Upper lobe of left lung (tissue), 6 donors: ENCODE results near the gene TMEM170A. TPM values are rescaled to one million over a fixed set of nuclear protein-coding genes. Genes with fewer than 3 reads are reported as not detected.

ENCODE experiments used
- ATAC-seq, 2 donors: fragments of 200-7000 bp; cut with Tn5 transposase; one replicate each; pipeline ENCODE4 v1.9.1; 2022; ENCODE audit warnings: mild to moderate bottlenecking in 2 of 2, moderate library complexity in 2 of 2; ENCODE audit not compliant: low FRiP score in 2 of 2
- DNase-seq, 2 donors: peaks; one replicate each; pipeline ENCODE4 v3.0.0-alpha.2; 2019 to 2020
- H3K27ac ChIP-seq, 4 donors: fragments of 200-600 bp; sonication (generic); one replicate each; pipeline ENCODE4 v1.5.1; 2016 to 2019
- H3K27me3 ChIP-seq, 4 donors: fragments of 200-600 bp; sonication (generic); one replicate each; pipeline ENCODE4 v1.5.1; 2017 to 2019
- H3K36me3 ChIP-seq, 4 donors: fragments of 200-600 bp; sonication (generic); one replicate each; pipeline ENCODE4 v1.5.1; 2016 to 2019
- H3K4me1 ChIP-seq, 4 donors: fragments of 200-600 bp; sonication (generic); one replicate each; pipeline ENCODE4 v1.5.1; 2018 to 2019
- H3K4me3 ChIP-seq, 4 donors: fragments of 200-600 bp; sonication (generic); one replicate each; pipeline ENCODE4 v1.5.1; 2017 to 2019; ENCODE audit warnings: mild to moderate bottlenecking in 2 of 4, moderate library complexity in 1 of 4
- H3K9me3 ChIP-seq, 4 donors: fragments of 200-600 bp; sonication (generic); one replicate each; pipeline ENCODE4 v1.5.1; 2018 to 2019
- EP300 ChIP-seq, 4 donors: sonication (generic); formaldehyde crosslinking; IDR thresholded peaks; one replicate each; pipeline ENCODE4 v1.5.1; 2017; ENCODE audit warnings: antibody characterized with exemption in 4 of 4, control low read depth in 2 of 4
- POLR2A ChIP-seq, 4 donors: fragments of 450-650 bp; IDR thresholded peaks; one replicate each; pipeline ENCODE4 v1.5.1; 2016 to 2017; ENCODE audit warnings: antibody characterized with exemption in 4 of 4, mild to moderate bottlenecking in 2 of 4
- POLR2AphosphoS5 ChIP-seq, 2 donors: sonication (generic); formaldehyde crosslinking; IDR thresholded peaks; one replicate each; pipeline ENCODE4 v1.5.1; 2017; ENCODE audit warnings: antibody characterized with exemption in 2 of 2
- WGBS, 2 donors: methylation state at CpG; one replicate each; pipeline ENCODE4 v1.1.5; 2017 to 2018; 5-methylcytosine and 5-hydroxymethylcytosine counted together
- total RNA-seq, 6 donors: library from RNA; depleted of rRNA in 4 of 6; stranded (reverse); fragments of >200 nt in 4 of 6; gene quantifications; one replicate each; pipeline versions ENCODE4 v1.1.0 to v1.2.1, GENCODE V29; 2016 to 2021
- TF ChIP-seq, protein P1 (sequence below), 6 experiments: fragments of 450-650 bp in 4 of 6; fragments of 200-600 bp in 2 of 6; sonication (generic) in 2 of 6; IDR thresholded peaks; one replicate each; pipeline ENCODE4 v1.5.1; 2016 to 2019; ENCODE audit warnings: antibody characterized with exemption in 6 of 6
- donor health status: DM: no; HTN: no; CAD: no; lungs with moderate emphysema.
- donor health status: DM: no; HTN: yes; CAD: no; lungs with severe emphysema.

Gene TMEM170A
- total RNA-seq, 6 donors from 2014 or later: 11.5 to 31.6 (median 25.5) TPM

DNA sequence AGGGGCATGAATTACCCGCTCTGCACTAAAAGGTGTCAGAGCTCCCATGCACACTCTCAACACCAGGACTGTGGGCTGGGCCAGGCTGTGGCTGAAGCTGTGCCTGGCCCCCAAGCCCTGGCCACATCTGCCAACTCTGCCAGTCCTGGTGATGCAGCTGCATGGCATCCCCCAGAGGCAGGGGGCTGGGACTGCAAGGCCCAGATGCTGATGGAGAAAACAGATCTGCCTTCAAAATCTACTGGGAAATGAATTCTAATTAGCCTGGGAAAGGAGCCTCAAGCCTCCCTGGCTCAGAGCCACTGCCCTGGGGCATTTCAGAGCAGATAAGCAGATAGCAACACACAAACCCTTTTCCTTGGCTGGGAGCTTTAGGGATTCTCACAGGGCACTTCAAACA is 27.4 kb upstream of the TMEM170A start:
- TF ChIP-seq, protein P1, sequence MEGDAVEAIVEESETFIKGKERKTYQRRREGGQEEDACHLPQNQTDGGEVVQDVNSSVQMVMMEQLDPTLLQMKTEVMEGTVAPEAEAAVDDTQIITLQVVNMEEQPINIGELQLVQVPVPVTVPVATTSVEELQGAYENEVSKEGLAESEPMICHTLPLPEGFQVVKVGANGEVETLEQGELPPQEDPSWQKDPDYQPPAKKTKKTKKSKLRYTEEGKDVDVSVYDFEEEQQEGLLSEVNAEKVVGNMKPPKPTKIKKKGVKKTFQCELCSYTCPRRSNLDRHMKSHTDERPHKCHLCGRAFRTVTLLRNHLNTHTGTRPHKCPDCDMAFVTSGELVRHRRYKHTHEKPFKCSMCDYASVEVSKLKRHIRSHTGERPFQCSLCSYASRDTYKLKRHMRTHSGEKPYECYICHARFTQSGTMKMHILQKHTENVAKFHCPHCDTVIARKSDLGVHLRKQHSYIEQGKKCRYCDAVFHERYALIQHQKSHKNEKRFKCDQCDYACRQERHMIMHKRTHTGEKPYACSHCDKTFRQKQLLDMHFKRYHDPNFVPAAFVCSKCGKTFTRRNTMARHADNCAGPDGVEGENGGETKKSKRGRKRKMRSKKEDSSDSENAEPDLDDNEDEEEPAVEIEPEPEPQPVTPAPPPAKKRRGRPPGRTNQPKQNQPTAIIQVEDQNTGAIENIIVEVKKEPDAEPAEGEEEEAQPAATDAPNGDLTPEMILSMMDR (IDR thresholded peaks at IDR 0.05): no peak
- TF ChIP-seq POLR2AphosphoS5 (IDR thresholded peaks at IDR 0.05) (no peak), POLR2A (IDR thresholded peaks at IDR 0.05) (no peak), EP300 (IDR thresholded peaks at IDR 0.05) (no peak)
- no peak overlapping the region for H3K27ac ChIP-seq
- H3K27me3 ChIP-seq: peaks cover 0 to 7% (median 0%) of the 10 kb centered on the region in 4 donors
- H3K36me3 ChIP-seq: no peaks in the 10 kb centered on the region
- 100% methylated on average over 1 of the region's 1 CpG for WGBS, 2 donors
- DNase-seq: no peak
- peaks cover 11 to 14% (median 13%) of the 10 kb centered on the region in 4 donors for H3K4me1 ChIP-seq
- H3K9me3 ChIP-seq: no peaks in the 10 kb centered on the region
- H3K4me3 ChIP-seq: no peak overlapping the region
- ATAC-seq: peak in 1 of 2 donors; percentile 58

DNA sequence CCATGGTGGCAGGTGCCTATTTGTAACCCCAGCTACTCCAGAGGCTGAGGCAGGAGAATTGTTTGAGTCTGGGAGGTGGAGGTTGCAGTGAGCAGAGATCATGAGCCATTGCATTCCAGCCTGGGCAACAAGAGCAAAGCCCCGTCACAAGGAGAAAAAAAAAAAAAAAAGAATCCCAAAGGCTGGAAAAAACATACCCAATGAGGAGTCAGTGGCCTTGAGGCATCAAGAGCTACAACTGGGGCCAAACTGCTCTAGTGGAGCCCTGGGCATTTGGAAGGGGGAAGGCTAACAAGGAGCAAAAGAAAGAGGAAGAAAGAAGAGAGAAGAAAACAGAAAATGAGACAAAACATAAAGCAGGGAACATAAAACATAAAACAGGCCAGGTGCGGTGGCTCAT is 23.8 kb upstream of the TMEM170A start:
- Histone ChIP-seq H3K4me3 (no peak overlapping the region), H3K36me3 (no peaks in the 10 kb centered on the region), H3K9me3 (no peaks in the 10 kb centered on the region), H3K27ac (no peak overlapping the region), H3K4me1 (no peaks in the 10 kb centered on the region), H3K27me3 (no peaks in the 10 kb centered on the region)
- ATAC-seq: no peak
- no peak for TF ChIP-seq EP300 (IDR thresholded peaks at IDR 0.05)
- 87 to 97% methylated on average over 2 of the region's 2 CpGs for WGBS, 2 donors
- no peak for DNase-seq

DNA sequence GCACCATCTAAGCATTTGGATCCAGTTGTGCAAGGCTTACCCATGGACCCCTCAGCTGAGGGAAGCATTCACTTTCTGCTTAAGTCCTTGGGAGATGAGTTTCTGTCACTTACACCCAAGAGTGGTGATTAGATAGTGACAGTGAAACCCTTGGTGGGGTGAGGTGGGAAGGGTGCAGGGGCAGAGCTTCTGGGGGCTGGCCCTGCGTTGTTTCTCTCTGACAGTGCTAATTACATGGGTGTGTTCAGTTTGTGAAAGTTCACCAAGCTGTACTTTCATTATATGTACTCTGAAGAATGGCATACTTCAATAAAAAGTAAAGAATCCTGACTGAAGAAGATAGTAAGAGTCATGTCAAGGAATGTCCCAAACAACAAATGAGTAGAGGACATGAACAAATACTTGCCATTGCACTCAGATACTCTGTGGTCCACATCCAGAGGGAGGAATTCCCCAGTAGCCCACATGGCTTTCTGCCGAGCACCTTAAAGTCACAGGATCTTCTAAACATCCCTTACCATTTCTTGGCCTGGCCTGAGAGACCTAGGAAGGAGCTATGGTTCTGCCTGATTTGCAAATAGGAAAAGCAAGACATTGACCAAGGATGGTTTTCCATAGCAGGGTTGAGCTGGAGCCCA is 22.3 kb upstream of the TMEM170A start:
- no peak for TF ChIP-seq POLR2A (IDR thresholded peaks at IDR 0.05)
- no peak for TF ChIP-seq EP300 (IDR thresholded peaks at IDR 0.05)
- TF ChIP-seq POLR2AphosphoS5 (IDR thresholded peaks at IDR 0.05): no peak
- TF ChIP-seq, protein P1 (IDR thresholded peaks at IDR 0.05): no peak
- Histone ChIP-seq H3K4me3 (no peak overlapping the region), H3K9me3 (no peaks in the 10 kb centered on the region), H3K27me3 (no peaks in the 10 kb centered on the region), H3K36me3 (no peaks in the 10 kb centered on the region), H3K27ac (no peak overlapping the region), H3K4me1 (no peaks in the 10 kb centered on the region)
- 76 to 90% methylated on average over 2 of the region's 2 CpGs for WGBS, 2 donors
- no peak for ATAC-seq
- DNase-seq: no peak

DNA sequence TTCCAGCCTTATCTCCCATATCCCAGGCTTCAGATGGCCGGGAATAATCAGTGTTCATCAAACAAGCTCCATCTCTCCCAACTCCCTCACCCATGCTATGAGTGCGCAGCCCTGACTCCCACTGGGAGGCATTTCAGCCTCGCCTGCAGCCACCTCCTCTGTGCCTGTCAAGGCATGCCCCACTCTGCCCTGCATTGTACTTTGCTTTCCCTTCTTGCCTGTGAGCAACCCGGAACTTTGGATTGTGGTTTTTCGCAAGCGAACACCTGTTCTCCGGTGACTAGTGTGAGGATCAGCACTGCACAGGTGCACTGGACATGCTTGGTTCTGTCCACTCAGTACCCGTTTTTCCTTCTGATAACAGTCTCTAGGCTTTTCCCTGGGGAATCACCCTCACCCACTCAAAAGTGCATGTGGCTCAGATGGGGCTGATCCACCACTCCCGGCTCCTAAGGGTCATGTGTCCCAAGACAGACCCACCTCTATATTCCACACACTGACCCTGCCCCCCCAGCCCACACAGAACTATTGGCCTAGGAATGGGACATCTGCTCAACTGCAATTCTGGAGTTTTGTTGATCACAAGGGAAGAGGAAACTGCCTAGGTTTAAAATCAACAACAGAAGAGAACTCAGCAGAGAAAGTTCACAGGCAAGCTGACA is 21.7 kb upstream of the TMEM170A start:
- DNase-seq (no peak), ATAC-seq (no peak)
- Histone ChIP-seq H3K9me3 (no peaks in the 10 kb centered on the region), H3K4me1 (no peaks in the 10 kb centered on the region), H3K4me3 (no peak overlapping the region), H3K27me3 (no peaks in the 10 kb centered on the region), H3K36me3 (no peaks in the 10 kb centered on the region), H3K27ac (no peak overlapping the region)
- WGBS, 2 donors: 88 to 89% methylated on average over 9 of the region's 9 CpGs
- TF ChIP-seq, protein P1 (IDR thresholded peaks at IDR 0.05): no peak
- no peak for TF ChIP-seq POLR2A (IDR thresholded peaks at IDR 0.05)
- TF ChIP-seq POLR2AphosphoS5 (IDR thresholded peaks at IDR 0.05): no peak
- TF ChIP-seq EP300 (IDR thresholded peaks at IDR 0.05): no peak

DNA sequence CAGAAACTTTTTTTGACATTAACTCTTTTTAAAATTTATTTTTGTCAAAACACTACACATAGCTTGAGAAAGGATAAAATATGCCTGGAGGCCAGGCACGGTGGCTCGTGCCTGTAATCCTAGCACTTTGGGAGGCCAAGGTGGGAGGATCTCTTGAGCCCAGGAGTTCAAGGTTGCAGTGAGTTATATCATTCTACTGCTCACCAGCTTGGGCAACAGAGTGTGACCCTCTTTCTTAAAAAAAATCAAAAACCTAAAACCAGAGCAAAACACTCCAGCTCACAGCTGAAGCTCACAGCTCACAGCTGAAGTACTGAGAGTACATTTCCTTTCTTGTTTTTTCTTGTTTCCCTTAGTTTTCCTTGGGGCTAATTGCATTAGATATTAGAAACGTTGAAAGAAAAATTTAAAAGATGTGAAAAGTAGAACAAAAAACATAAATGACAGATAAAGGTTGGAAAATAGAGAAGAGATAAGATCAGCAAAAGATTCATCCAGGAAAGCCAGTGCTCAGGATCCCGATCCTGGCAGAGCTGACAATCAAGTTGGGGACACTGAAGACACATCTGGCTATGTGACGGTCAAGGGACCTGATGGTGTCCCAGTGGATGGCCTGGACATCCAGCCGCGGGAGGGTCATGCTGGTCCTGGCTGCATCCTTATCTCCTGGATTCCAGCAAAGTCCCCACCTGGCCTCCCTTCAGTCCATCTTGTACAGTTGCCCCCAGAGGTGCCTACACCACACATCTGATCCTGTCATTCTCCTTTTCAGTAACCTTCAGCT is 20.9 kb upstream of the TMEM170A start:
- no peaks in the 10 kb centered on the region for H3K9me3 ChIP-seq
- 87 to 89% methylated on average over 7 of the region's 7 CpGs for WGBS, 2 donors
- no peak for TF ChIP-seq POLR2AphosphoS5 (IDR thresholded peaks at IDR 0.05)
- TF ChIP-seq, protein P1 (IDR thresholded peaks at IDR 0.05): no peak
- TF ChIP-seq POLR2A (IDR thresholded peaks at IDR 0.05): no peak
- no peak for TF ChIP-seq EP300 (IDR thresholded peaks at IDR 0.05)
- no peak for DNase-seq
- H3K4me1 ChIP-seq: no peaks in the 10 kb centered on the region
- no peak overlapping the region for H3K4me3 ChIP-seq
- no peak overlapping the region for H3K27ac ChIP-seq
- ATAC-seq: no peak
- H3K27me3 ChIP-seq: no peaks in the 10 kb centered on the region
- H3K36me3 ChIP-seq: no peaks in the 10 kb centered on the region
